ENCODE results near the gene MYOM3.

Gene MYOM3

DNA sequence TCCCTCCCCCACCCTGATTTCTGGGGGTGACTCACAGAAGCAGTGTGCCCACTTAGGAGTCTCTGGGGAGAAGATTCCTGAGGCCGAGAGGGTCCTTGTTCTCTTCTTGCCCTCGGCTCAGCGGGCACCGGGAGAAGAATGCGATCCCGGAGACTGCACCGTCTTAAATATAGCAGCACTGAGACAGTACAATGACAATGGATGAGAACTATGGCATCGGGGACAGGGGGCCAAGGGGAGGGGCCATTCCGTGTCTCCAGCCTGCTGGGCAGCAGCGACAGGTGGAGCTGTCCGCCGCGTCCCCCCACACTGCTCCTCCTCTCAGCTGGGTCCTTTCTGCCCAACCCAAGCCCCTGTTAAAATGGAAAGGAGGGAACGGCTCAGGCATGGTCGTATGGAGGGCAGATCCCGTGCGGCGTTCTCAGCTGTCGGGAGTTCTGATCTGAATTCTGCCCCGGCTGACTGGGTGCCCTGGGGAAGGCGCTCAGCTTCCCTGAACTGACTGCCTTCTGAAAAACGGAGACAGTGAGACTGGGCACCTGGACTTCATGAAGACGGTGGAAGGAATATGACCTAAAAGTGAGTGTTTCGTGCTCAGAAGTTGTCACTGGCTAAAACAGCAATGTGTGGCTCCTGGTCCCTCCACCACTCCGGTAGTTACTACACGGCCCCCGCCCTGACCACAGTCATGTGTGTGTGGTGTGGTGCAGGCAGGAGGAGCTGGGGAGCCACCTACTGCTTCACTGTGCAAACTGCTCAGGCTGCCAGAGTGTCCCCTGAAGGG, at the start of gene MYOM3:
MYOM3 (minus strand) TSS at position 140 of the 784 bp plus-strand sequence. CDS start 3,499 bp downstream, outside the sequence.
- peak; percentile 37 for DNase-seq

DNA sequence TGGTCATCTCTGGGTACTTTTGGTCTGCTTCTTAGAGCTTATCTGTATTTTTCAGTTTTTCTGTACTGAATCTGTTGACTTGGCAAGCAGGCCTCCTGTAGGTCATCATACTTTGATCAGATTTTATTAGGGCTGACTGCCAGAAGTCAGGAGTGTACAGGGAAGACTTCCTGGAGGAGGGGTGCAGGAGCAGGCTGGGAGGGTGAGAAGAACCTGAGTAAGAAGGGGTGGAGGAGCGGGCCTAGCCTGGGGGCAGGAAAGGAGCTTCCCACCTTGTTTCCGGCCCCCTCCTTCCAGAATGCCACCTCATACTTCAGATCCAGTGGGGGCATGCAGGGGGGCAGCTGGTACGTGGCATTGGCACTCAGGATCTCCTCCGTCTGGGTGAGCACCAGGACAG, 49.3 kb upstream of the MYOM3 start:
- no peak for DNase-seq

DNA sequence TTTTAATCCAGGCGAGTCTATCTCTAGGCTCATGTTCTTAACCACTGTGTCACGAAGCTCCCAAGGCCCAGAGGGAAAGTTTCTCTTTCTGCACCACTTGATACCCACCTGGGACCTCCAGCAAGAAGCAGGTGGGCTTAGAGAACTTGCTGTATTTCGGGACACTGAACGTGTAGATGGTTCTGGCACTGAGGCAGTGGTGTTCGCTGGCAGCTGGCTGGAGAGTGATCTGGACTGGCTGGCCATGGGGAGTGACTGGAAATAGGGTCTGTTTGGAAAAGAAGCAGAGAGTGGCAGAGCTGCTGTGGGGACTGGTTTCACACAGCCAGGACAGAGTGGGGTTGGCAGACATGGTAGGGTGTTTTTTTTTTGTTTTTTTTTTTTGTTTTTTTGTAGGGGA, 47.4 kb upstream of the MYOM3 start:
- DNase-seq: no peak

DNA sequence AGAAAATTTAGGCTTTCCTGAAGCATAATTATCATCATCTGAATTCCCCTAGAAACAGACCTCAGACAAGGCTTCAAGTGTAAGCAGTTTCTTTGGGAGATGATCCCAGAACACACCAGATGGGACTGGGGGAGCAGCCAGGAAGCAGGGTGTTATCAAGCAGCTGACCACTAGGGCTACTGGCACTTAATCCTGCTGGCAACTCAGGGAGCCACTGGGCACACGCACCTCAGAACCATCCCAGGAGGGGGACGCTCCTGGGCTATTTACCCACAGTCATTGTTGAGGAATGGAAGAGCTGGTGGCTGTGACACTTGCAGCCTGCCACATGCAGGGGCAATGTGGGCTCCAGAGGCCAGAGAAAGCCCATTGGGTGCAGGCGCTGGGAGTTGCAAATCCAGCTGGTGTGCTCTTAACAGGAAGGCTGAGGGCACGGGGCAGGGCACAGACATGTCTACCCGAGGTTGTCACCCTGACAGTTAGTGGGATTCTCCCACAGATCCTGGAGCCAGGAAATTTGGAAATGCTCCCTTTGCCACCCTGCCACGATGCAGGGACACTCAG, 46.1 kb upstream of the MYOM3 start:
- no peak for DNase-seq

DNA sequence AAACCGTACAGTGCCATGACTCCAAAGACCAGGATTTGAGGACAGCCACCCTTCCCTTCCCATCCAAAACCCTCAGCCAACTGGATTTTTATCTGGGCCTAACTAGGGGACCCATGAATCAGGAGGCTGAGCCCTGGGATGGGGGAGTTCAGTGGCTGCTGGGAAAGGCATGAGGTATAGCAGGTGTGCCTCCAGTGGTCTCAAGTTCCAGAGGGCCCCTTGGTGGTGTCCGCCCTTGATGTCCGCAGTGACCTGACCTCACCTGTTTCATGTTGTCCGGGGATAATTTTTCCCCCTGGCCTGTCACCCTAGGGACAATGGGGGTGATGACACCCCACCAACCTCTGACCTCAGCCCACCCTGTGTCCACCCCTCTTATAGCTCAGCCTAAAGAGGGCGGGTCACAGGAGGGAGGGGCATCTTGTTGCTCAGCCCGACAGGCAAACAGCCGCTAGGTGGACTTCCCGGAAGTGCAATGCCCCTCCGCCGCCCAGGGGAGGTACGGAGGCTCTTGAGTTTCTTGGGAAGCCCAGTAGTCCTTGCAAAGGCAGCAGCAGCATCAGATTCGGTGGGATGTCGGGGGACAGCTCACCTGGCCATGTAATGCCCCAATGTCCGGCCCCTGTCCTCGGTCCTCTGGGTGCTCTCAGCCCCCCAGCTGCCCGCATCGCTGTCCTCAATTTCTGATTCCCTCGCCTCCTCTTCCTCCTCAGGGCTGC, 44.8 kb upstream of the MYOM3 start:
- no peak for DNase-seq

DNA sequence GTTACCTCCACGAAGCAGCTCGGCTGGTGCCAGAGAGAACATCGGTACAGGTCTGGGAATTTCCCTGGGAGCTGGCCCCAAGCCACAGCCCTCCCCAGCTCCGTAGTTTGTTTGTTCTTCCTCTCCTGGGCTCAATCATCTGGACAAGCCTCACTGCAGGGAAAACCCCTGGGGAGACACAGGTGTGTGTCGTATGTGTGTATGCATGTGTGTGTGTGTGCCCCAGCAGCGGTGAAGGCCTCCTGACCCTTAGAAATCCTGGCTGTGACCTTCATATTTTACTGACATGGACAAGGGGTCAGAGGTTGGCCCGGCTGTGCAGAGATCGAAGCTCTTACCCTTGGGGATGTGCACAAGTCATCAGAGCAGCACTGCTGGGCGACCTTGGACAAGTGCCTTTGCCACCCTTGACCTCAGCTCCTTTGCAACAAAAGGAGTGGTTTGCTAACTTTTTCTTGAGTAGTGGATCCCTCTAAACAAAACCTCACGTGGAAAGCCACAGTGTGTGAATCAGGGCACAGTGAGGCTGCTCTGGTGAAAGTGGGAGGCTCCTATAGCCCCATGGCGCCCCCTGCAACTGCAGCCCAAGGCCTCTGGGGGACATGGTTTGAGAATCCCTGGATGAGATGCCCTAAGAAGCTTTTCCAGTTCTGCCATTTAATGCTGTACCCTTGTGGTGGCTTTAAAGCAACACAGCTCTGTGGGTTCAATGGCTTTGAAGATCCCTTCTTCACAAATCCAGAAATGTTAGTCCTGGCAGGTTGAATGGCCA, 43.3 kb upstream of the MYOM3 start:
- no peak for DNase-seq

DNA sequence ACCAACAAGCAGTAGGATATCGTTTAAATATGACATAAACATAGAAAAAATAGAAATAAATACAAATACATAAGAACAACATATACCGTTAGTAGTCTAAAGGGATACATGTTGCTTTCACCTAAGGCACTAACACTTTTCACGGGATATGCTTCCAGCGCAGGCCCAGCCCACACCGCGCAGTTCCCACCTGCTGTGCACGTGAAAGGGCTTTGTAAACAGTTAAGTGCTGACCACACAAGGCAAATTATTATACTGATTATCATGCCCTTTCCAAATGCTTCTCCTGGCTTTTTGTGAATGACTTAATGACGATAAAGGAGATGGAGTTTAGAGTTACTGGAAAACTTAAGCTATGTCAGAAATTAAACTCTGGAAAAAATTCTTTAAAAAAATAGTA, 42.3 kb upstream of the MYOM3 start:
- no peak for DNase-seq

DNA sequence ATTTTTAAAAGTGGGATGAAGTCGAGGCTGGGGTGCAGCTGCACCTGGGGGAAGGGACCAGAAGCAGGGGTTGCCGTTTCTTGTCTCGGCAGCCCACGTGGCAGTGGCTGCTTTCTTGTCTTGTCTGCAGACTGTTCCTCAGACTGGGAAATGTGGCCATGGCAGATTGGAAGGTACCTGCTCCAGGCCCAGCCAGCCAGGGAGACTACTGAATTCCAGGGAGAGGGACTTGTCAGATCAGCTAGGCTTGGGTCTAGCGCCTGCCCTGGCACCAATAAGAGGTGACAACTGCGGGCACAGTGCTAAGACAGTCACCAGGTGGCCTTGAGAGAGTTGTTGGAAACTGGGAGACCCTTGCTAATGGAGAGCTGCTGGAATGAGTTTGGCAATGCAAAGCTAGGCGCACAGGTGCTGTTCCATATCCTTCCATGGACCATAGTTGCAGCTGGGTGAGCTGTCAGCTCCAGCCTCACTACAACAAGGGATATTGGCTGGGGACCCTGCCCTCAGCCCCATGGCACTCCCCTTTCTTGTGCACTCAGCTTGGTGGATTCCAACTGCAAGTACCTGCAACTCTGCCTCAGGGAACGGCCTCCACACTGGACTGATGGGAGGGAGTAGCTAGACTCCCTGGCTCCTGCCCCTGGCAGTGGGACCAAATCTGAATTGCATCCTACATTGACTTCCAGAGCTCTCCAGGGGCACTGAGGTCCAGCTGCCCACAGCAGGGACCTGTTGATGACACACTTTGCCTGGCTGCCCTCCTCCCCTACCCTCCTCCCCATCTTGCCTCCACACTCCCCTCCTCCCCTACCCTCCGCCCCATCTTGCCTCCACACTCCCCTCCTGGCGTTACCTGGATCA, 40.9 kb upstream of the MYOM3 start:
- no peak for DNase-seq

DNA sequence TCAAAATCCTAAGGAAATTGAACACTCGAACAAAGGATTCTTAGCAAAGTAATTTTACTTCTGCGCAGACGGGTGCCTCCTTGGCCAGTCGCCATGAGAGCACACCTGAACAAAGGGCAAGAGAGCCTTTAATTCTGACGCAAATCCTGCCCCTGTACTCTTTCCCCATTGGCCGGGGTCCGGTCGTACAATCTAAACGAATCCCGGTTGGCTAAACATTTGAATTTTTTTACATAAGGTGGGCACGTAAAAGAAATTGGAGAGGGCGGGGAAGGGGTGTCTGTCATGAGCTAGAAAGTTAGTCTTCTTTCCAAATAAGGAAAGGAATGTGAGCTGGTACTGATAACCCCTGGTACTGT, 39.2 kb upstream of the MYOM3 start:
- no peak for DNase-seq

DNA sequence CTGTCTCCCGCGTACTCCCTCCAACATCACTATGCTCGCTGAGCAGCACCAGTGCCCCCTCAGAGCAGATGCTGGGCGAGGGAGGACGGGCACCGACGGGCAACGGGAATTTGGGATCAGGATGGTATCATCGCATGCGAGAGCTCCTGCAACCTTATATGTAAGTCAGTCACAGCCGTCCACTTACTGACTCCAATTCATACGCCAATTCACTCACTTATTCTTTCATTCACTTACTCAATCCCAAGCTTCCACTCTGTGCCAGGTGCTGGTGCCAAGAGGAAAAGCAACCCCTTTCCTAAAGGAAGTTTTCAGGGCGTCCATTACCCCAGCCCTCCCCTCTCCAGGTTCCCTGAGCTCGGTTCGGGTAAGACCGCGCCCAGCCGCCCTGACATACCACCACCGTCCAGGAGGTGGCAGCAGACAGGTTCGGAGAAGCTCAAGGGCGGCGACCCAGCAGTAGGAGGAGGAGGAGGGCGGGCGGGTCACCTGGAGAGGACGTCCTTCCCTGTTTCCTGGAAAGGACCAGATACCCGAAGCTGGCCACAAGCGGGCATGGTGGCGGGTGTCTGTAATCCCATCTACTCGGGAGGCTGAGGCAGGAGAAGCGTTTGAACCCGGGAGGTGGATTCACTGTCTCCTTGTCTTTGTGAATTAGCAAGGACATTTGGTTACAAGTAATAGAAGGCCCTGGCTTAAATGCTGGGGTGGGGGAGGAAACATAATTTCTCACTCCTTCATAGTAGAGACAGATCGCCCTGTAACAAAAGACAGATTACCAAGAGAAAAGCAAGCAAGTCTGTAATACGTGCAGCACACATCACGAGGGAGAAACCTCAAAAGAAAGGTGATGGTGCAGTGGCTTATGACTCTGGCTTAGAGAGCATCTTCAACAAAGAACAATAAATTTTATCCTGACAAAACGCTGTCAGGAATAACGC, 38.6 kb upstream of the MYOM3 start:
- DNase-seq: peak; percentile 90

DNA sequence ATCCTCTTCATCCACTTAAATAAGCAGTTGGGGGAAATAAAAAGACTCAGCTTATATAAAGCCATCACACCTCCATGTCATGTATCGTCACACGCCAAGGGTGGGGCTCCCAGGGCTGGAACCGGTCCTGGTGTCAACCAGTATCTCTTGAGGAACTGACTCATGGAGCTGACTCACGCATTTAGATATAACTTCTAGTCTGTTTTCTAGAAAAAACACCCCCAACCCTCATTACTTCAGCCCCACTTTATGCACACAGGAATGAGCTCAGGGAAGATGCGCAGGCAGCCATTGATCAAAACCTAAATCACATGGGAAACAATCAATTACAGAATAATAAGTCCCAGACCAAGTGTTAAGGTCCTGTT, 37.9 kb upstream of the MYOM3 start:
- peak; percentile 53 for DNase-seq

DNA sequence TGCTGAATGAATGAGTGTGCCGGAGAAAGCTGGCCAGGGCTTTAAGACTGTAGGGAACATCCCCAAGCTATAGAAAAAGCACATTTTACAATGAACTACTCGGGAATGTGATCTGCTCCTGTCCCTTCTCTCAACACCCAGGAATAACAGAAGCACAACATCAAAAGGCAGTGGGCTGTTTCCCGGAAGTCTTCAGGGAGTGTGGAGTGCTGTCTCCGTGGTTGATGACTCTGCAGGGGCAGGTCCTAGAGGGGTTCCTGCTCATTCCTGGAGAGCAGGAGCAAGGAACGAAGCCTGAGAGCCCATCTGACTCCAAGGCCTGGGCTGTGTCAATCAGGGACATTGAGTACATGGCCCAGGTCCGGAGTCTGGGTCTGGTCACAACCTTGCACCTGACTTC, 35.9 kb upstream of the MYOM3 start:
- DNase-seq: no peak

DNA sequence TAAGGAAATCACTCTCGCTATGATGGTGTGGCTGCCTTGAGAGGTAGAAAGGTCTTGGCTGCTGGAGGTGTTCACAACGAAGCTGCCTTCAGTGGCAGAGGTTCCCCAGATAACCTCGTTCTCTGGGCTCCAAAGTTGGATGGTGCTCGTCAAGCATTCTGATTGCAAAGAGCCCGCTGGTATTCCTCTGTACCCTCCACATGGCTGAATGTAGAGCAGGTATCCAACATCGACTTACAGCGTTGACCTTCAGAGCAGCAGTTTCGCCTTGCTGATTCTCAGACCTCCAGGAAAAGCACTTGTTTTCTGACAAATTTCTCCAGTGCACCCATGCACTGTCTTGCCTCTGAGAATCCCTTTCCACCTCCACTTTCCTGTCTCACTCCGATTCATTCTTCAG, 35.3 kb upstream of the MYOM3 start:
- DNase-seq: no peak

DNA sequence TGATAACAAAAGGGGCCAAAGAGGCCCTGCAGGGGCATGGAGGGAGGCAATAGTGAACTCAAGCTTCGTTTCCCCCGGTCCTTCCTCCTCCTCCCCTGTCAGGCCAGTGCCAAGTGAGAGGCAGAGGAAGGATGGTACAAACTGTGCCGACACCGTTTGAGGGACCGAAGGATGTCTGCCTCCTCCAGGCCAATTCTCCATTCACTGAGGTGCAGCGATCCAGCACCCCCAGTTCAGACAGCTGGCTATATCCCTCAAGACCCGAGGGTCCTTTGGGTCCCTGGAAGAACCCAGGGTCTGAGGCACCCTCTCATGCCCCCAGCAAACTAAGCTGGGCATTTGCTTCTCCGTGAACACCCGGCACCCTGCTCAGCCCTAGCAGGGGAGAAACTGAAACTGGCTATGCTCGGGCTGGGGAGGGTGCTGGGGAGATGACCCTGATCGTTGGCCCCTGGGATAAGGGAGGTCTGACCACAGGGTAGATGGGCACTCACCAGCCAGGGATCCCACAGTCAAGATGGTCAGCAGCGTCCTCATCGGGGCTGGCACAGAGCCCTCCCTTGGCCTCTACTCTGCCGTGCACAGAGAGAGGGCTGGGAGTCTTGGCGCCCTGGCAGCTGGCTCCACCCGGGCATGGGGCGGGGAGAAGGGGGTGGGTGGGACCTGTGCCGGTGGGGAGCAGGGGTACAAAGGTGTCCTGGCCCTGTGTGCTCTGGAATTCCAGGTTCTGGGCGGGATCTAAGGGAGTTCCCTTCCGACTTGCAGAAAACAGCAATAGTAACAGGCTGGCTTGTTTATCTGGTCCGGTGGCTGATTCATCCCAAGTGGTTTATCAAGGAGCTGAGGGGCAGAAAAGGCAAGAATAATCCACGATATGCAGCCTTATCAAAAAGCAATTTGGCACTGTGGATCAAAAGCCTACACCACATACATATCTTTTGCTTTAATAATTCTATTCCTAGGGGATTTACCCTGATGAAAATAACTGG, 30.9 kb upstream of the MYOM3 start, which contains the start of gene IL22RA1:
IL22RA1 (minus strand) TSS at position 595 of the 989 bp plus-strand sequence; CDS start at position 537, 58 bp downstream.
- DNase-seq: no peak

DNA sequence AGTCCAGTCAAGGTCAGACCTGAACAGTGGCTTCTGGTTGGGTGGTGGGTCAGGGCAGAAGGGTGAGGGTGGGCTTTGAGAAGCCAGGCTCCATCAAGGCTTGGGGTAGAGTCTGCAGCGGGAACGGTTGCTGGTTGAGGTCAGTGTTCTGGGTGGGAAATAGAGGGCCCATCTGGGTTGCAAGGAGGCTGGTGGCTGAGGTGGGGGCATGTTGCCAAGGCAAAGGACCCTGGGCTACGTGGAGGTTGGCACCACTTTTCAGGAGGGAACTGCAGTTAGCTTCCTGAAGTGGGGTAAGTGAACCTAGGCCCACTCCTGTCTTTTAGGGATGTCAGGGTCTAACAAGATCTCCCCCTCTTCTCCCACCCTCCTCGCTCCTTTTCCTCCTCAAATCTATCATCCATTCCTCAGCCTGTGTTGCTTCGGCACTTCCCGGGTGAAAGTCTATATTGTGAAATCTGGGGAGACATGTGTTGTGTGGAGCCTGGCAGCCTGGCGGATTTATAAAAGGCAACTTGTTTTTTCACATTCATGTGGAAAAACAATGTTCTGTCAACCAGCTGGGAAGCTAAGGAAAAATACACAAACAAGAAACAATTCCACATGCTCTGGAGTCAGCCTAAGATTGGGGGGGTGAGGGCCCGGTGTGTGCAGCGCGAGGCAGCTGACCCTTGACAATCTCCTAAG, 29.5 kb upstream of the MYOM3 start:
- no peak for DNase-seq

DNA sequence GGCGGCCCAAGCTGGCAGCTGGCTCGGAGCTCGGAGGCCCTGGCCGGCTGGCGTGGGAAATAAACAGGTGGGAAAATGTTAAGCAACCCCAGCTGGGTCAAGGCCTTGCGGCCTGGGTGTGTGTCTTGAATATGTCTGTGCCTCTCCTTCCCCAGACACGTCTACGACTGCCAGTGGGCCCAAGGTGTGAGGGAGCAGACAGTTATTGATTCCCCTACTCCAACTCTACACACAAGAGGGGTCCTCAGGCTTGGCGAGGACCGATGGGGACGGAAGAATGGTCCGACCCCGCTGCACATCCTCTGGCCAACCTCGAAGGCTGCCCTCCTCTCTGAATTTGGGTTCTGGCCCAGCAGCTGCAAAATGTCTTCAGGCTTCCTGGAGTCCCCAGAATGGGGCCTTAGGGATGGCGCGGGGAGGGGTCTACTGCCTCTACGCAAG, 28.8 kb upstream of the MYOM3 start:
- no peak for DNase-seq

DNA sequence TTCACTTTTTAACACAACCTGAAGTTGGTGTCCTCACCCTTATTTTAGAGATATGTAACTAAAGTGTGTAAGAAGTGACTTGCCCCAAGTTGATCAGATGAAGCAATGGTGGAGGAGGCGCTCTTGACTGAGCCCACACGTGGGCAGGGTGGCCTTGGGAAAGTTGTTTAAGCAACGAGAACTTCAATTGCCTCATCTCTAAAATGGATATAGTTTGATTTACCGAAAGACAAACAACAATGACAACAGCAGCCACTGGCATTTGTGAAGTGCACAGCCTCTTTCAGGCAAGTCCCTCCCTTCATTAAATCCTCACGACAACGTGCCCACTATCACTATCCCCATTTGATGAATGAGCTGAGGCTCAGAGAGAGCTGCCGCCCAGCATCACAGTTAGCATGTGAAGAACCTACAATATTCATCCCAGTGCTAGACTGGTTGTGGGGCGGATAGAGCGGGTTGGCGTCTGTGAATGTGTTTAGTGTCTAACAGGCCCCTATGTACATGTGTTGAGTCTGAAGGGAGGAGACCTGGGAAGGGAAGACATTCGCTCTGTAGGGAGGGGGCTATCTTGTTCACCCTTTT, 28.0 kb upstream of the MYOM3 start:
- no peak for DNase-seq

DNA sequence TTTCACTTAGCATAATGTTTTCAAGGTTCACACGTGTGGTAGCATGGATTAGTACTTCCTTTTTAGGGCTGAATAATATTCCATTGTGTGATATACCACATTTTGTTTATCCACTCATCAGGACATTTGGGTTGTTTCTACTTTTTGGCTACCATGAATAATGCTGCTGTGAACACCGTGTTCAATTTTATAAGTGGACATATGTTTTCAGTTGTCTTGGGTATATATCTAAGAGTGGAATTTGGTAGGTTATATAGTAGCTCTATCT, 27.2 kb upstream of the MYOM3 start:
- DNase-seq: no peak
